H7 (cell line): ENCODE results near the gene IKBKE. TPM values are rescaled to one million over a fixed set of nuclear protein-coding genes. Genes with fewer than 3 reads are reported as not detected.

Experiments used
- DNase-seq: peaks from one replicate; pipeline ENCODE4 v3.0.0; 2012
- H3K27me3 ChIP-seq: 2 replicates; pipeline ENCODE4 v1.6.0; 2011; ENCODE audit warnings: mild to moderate bottlenecking, low read length; ENCODE audit not compliant: control insufficient read depth, insufficient read depth
- H3K36me3 ChIP-seq: replicated peaks from 2 replicates; pipeline ENCODE4 v1.5.1; 2011; ENCODE audit warnings: low read length; ENCODE audit not compliant: control insufficient read depth, insufficient read depth
- H3K4me3 ChIP-seq: 2 replicates; pipeline ENCODE4 v1.5.1; 2011; ENCODE audit warnings: low read depth, mild to moderate bottlenecking, control low read depth, low read length, moderate library complexity; ENCODE audit not compliant: insufficient read depth
- total RNA-seq: library from RNA; depleted of rRNA; stranded (reverse); fragments of >200 nt; shearing (Covaris generic); gene quantifications from 2 replicates; pipeline ENCODE4 v1.2.3, GENCODE V29; 2014

Gene IKBKE
- total RNA-seq, 1 experiment from 2014 or later = 9.4 TPM

GRCh38 chr1:206514813-206515387, 44.6 kb downstream of the IKBKE start:
- no peak for DNase-seq
- H3K36me3 ChIP-seq = no peaks in the 10 kb centered on the region
- no peak overlapping the region for H3K4me3 ChIP-seq
- peaks cover 7% of the 10 kb centered on the region; the same call in 1 of the 2 replicates for H3K27me3 ChIP-seq

DNA sequence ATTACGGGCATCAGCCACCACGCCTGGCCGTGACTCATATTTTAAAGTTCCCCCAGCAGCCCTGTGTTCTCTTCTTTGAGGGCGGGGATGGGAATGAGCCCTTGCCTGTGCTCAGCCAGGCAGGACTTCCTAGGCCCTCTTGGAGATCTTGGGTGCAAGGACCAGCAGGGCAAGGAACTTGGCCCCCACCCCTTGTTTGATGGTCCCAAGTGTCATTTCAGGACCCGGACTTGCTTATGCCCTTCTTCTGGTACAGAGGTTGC, 46.4 kb downstream of the IKBKE start:
- DNase-seq = no peak
- H3K4me3 ChIP-seq = no peak overlapping the region
- peaks cover 2% of the 10 kb centered on the region; the same call in 1 of the 2 replicates for H3K27me3 ChIP-seq
- H3K36me3 ChIP-seq = no peaks in the 10 kb centered on the region

GRCh38 chr1:206517784-206518183, 47.5 kb downstream of the IKBKE start:
- Histone ChIP-seq H3K4me3 (no peak overlapping the region), H3K36me3 (no peaks in the 10 kb centered on the region), H3K27me3 (peaks cover 2% of the 10 kb centered on the region; the same call in 1 of the 2 replicates)
- DNase-seq = no peak

DNA sequence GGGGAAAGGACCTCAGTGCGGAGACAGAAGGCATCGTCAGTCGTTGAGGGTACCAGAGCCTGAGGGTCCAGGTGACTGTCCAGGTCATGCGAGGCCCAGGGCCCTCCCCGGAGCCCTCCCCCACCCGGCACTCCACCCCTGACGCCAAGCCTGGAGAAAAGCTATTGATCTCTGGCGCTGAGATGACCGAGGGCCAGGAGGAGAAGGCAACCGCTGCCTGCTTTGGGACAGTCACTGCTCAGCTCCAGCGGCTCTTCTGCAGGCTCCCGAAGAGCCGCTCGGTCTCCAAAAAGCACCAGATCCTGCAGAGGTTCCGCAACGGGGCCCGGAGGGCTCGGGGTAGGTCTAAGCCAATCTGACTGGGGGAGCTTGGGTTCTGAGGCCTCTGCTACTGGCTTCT, 47.9 kb downstream of the IKBKE start:
- peaks cover 2% of the 10 kb centered on the region; the same call in 1 of the 2 replicates for H3K27me3 ChIP-seq
- no peak overlapping the region for H3K4me3 ChIP-seq
- no peak for DNase-seq
- no peaks in the 10 kb centered on the region for H3K36me3 ChIP-seq

DNA sequence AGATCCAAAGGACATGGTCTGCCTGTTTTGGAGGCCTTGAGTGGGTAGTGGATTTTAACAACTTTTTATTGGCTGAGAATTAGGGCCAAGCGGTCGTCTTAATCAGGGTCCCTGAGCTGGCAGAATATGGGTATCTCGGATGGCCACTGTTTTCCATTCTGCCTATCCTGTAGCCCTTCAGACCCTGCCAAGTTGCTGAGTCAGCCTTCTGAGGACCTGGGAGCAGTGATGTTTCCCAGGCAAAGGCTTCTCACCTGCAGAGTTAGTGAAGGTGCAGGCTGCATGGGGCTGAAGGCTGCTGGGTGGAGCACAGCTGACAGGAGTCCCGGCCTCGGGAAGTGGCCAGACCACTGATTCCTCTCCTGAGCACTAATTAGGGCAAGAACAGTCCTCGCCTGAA, 48.5 kb downstream of the IKBKE start:
- no peak for DNase-seq
- Histone ChIP-seq H3K36me3 (no peaks in the 10 kb centered on the region), H3K27me3 (peaks cover 2% of the 10 kb centered on the region; the same call in 1 of the 2 replicates), H3K4me3 (no peak overlapping the region)

DNA sequence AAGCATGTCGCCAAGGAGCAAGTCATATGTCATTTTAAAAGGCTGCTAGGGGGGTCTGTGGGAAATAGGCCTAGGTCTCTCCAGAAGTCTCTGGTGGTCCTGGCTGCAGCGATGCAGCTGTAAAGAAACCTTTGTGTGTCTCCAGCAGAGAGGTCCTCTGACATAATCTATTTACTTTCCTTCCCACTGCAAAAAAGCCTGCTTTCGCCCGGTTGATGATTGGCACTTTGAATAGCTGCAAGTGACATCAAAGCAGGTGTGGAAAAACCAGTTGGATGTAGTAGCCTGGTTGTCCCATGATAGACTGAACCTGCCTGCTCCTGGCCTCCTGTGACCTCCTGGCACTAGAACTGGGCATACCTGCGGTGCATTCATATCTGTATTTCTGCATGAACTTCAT, 50.9 kb downstream of the IKBKE start:
- DNase-seq = no peak
- peaks cover 2% of the 10 kb centered on the region; the same call in 1 of the 2 replicates for H3K27me3 ChIP-seq
- no peak overlapping the region for H3K4me3 ChIP-seq
- H3K36me3 ChIP-seq = no peaks in the 10 kb centered on the region

- DNase-seq = no peak
- Histone ChIP-seq H3K27me3 (peaks cover under 1% of the 10 kb centered on the region; the same call in 1 of the 2 replicates), H3K36me3 (no peaks in the 10 kb centered on the region), H3K4me3 (no peak overlapping the region)
Measured at GRCh38 chr1:206521694-206522402, 51.6 kb downstream of the IKBKE start.

GRCh38 chr1:206524739-206525364, 54.6 kb downstream of the IKBKE start:
- no peak overlapping the region for H3K4me3 ChIP-seq
- DNase-seq = no peak
- no peaks in the 10 kb centered on the region for H3K36me3 ChIP-seq
- H3K27me3 ChIP-seq = peaks cover 2% of the 10 kb centered on the region; the same call in 1 of the 2 replicates

DNA sequence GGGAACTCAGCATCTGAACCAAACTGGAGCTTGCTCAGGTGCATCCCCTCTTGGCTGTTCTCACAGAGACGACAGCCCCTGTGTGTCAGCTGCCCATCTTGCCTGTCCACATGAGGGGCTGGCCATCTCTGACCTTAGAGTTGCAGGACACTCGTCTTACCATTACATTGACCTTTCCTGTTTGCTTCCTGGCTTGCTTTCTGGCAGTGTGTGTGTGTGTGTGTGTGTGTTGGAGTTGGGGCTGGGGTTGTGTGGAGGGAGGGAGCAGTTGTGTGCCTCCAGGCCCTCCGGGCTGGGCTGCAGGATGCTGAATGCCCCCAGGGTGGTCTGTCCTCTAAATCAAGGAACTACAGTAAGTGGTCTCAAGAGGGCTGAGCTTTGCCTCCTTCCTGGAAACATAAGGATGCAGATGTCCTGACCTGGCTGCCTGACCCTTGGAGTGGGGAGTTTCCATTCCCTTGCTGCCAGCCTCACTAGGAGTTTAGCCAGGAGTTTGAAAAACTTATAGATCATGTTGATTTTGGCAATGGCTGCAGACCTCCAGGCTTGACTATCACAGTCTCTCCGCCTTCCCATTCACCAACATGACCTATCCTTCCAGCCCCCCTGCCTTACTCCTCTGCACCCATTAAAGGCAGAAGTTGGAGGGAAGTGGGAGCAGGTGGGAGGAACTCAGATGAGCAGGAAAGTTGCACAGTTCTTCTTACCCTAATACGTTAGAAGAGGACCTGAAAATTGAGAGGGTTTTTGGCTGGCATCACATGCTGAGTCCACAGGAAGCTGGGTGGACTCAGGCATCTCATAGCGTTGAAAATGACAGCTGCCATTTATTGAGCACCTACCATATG, 56.0 kb downstream of the IKBKE start:
- DNase-seq = no peak
- peaks cover 2% of the 10 kb centered on the region; the same call in 1 of the 2 replicates for H3K27me3 ChIP-seq
- H3K4me3 ChIP-seq = no peak overlapping the region
- no peaks in the 10 kb centered on the region for H3K36me3 ChIP-seq

DNA sequence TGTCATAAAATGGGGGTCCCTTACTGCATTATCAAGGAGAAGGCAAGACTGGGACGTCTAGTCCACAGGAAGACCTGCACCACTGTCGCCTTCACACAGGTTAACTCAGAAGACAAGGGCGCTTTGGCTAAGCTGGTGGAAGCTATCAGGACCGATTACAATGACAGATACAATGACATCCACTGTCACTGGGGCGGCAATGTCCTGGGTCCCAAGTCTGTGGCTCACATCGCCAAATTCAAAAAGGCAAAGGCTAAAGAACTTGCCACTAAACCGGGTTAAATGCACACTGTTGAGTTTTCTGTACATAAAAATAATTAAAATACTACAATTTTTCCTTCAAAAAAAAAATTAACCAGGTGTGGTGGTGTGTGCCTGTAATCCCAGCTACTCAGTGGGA, 59.1 kb downstream of the IKBKE start:
- H3K27me3 ChIP-seq = peaks cover 2% of the 10 kb centered on the region; the same call in 1 of the 2 replicates
- DNase-seq = no peak
- H3K36me3 ChIP-seq = no peaks in the 10 kb centered on the region
- no peak overlapping the region for H3K4me3 ChIP-seq

GRCh38 chr1:206532368-206532767, 62.1 kb downstream of the IKBKE start:
- DNase-seq = no peak
- Histone ChIP-seq H3K36me3 (no peaks in the 10 kb centered on the region), H3K27me3 (peaks cover under 1% of the 10 kb centered on the region; the same call in 1 of the 2 replicates), H3K4me3 (no peak overlapping the region)

DNA sequence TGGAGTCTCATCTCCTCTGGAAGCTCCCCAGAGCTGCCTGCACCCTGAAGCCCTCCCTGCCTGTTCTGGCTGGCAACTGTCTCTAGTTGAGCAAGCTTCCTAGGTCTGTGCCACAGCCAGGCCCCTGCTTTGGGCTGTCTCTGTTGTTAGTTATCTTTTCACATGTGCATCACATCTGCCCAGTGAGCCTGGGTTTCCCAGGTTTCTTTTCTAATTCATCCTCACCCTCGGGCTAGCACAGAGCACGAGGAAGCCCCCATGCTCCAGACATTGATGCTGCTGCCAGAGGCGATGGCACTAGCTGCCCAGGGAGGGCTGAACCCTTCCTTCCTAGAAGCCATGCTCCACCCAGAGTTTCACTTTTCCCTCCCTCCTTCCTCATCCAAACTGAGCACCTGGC, 64.3 kb downstream of the IKBKE start:
- H3K27me3 ChIP-seq = no peaks in the 10 kb centered on the region
- H3K36me3 ChIP-seq = no peaks in the 10 kb centered on the region
- no peak for DNase-seq
- no peak overlapping the region for H3K4me3 ChIP-seq

- H3K27me3 ChIP-seq = no peaks in the 10 kb centered on the region
- no peaks in the 10 kb centered on the region for H3K36me3 ChIP-seq
- no peak overlapping the region for H3K4me3 ChIP-seq
- DNase-seq = no peak
Measured at GRCh38 chr1:206535853-206536188, 65.5 kb downstream of the IKBKE start.

GRCh38 chr1:206537141-206537540, 66.9 kb downstream of the IKBKE start:
- no peak for DNase-seq
- Histone ChIP-seq H3K27me3 (no peaks in the 10 kb centered on the region), H3K4me3 (no peak overlapping the region), H3K36me3 (no peaks in the 10 kb centered on the region)
